Measurements from ENCODE around the gene TMEM203.
"Not testable (repeated sequence)": the region's sequence is repeated elsewhere in the genome, so short reads cannot be mapped to it uniquely, and the experiment has no call there.

TMEM203 gene

DNA sequence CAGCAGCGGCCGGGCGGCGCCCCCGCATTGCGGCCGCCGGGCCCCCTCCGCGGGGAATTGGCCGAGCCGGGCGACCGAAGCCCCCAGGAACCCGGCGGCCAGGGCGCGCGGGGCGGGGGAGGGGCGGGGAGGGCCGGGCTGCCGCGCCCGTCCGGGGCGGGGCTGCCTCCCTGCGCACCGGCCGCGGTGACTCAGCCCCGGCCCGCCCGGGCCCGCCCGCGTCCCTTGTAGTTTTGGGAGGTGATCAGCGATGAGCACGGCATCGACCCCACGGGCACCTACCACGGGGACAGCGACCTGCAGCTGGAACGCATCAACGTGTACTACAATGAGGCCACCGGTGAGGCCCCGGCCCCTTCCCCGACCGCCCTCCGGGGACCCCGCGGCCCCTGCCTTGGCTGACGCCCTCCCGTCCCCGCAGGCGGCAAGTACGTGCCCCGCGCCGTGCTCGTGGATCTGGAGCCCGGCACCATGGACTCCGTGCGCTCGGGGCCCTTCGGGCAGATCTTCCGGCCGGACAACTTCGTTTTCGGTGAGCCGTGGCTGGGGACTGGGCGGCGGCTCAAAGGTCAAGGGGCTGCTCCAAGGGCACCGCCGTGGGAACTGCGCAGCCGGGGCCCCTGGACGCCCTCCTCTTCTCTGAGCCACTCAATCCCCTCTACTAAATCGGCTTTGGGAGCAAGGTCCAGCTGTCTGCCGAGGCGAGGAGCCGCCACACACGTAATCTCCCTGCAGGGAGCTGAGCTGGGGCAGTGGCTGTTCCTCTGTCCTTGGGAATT lies 36.2 kb upstream of the TMEM203 start:
- peak; percentile 58 for DNase-seq

GRCh38 chr9:137240841-137241489 lies 35.5 kb upstream of the TMEM203 start, which contains the start of gene TUBB4B:
TUBB4B (plus strand) TSS chr9:137241287; CDS start chr9:137241361, 74 bp downstream.
- peak; percentile 96 for DNase-seq

DNA sequence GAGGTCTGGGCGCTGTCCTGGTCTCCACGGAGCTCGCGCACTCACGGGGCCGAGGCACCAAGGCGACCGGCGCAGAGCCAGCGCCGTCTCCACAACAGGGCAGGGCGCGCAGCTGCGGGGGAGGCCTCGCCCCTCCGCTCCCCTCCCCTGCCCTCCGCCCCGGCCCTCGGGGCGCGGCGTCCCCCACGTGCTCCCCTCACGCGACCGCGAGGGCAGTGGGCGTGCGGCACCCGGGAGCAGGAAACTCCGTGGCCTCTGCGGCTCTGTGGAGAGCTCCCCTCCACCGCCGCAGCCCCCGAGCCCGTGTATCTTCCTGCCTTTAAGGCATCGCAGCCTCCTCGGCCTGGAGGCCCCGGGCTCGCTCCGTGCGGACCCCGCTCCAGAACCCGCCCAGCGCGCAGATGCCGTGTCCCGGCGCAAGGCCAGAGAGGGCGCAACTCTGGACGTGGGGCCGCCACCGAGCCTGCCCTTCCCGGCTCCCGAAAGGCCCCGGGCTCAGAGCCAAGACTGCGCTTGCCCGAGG lies 34.9 kb upstream of the TMEM203 start:
- DNase-seq, result peak; percentile 56

GRCh38 chr9:137239541-137240200 lies 34.2 kb upstream of the TMEM203 start:
- DNase-seq, result not testable (repeated sequence)

DNA sequence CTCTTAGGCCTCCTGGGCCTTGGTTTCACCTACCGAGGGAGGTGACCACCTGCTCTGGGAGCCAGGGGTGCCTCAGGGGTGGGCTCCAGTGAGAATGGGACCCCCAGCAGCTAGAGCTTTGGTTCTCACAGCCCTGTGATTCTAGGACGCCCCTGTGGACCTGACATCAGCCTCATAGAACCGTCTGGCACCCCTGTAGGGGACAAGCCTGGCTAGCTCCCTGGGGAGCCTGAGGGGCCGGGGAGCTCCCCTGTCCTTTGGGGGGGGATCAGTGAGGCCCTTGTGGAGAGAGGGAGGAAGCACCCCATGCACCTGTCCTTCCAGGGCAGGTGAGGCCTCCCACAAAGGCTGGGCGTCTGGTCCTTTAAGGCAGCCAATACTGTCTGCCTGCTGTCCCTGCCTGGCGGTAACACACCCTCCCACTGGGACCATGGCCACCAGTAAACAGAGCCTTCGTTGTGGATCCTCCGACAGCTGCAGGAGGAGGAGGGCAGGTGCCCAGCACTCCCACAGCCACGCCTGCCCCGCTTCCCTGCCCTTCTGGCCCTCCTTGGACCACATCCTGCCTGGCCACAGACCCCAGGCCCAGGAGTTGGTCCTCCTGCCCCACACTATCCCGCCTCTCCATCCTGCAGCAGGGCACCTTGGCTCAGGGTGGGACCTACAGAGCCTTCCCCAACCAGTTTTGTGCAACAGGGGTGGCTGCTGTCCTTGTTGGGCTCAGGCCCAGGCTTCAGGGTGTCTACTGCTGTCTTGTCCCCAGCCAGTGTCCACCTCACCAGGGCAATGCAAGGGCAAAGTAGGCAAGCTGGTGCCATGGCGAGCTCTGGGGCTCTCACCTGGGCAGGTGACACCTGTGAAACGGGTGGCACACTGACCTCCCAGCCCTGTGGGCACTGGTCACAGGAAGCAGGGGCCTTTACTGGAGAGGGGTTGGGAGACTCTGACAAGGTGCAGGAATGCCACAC lies 32.6 kb upstream of the TMEM203 start:
- DNase-seq, result no peak

DNA sequence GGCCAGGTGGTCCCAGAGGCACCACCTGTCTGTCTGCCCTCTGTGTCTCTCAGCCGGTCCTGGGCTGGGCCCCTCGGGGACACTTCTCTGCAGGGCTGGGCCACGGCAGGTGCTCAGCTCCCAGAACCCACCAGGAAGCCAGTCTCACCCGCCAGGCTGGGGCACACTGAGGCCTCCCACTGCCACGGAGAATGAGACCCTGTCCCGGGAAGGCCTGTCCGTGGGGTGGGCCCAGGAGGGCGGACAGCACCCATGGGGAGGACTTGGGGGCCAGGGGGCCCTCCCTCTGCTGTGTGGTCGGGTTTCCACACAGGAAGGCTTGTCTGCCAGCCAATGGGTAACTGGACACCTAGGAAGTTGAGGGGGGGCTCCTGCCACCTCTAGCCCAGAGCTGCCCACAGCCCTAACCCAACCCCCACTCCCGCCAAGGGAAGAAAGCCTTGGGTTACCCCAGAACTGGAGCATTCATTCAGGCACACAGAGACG lies 31.5 kb upstream of the TMEM203 start:
- no peak for DNase-seq

- DNase-seq, result peak; percentile 88
Measured at GRCh38 chr9:137236238-137236935, 30.9 kb upstream of the TMEM203 start.

DNA sequence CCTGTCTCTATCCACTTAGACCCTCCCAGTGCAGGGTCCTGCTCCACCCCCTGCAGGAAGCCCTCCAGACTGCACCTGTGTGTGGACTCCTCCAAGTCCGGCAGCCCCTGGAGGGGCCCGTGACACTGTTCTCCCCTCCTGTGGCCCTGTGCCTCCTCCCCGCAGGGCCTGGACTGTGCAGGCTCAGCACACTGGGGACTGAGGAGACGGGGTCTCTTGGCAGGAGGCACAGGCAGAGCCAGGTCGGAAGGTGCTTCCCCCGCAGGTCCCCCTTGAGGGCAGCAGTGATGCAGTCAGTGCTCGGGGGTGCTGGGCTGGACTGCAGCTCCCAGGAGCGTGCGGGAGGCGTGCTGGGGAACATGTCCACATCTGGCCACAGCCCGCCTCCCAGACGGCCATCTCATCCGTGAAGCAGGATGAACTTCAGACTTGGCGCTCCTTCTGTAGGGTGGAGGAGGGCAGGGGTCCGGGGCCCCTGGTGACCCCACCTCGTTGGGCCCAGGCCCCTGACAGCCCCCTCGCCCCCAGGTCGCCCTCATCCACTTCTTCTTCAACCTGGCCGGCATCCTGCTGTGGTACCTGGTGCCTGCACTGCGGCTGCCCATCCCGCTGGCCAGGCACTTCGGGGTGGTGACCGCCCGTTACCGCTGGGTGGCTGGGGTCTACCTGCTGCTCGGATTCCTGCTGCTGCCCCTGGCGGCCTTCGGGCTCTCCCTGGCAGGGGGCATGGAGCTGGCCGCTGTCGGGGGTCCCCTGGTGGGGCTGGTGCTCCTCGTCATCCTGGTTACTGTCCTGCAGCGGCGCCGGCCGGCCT lies 30.2 kb upstream of the TMEM203 start:
- DNase-seq, result no peak

- no peak for DNase-seq
Measured at GRCh38 chr9:137234758-137235423, 29.4 kb upstream of the TMEM203 start.

DNA sequence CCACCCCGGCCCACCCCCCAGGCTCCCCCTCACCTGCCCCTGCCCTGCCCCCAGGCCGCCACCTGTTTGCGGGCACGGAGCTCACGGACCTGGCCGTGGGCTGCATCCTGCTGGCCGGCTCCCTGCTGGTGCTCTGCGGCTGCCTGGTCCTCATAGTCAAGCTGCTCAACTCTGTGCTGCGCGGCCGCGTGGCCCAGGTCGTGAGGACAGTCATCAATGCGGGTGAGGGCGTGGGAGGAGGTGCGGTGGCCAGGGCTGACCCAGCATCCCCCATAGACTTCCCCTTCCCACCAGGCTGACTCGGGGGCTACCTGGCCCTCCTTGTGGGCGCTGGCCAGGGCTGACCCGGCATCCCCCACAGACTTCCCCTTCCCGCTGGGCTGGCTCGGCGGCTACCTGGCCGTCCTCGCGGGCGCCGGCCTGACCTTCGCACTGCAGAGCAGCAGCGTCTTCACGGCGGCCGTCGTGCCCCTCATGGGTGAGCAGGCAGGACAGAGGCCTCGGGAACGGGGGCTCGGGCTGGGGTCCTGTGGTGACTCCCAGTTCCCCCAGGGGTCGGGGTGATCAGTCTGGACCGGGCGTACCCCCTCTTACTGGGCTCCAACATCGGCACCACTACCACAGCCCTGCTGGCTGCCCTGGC lies 28.7 kb upstream of the TMEM203 start:
- no peak for DNase-seq

- no peak for DNase-seq
Measured at GRCh38 chr9:137233143-137233980, 27.9 kb upstream of the TMEM203 start.

DNA sequence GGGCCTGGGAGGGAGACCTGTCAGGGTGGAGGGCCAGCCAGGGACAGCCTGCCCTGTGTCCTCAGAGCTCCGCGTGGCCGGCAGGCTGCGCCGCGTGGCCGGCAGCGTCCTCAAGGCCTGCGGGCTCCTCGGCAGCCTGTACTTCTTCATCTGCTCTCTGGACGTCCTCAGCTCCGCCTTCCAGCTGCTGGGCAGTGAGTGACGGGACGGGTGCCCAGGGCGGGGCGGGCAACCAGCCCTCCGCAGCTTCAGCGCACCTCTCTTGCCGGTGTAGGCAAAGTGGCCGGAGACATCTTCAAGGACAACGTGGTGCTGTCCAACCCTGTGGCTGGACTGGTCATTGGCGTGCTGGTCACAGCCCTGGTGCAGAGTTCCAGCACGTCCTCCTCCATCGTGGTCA lies 27.1 kb upstream of the TMEM203 start:
- no peak for DNase-seq

GRCh38 chr9:137232101-137232500 lies 26.7 kb upstream of the TMEM203 start:
- no peak for DNase-seq

GRCh38 chr9:137231372-137232039 lies 26.1 kb upstream of the TMEM203 start:
- no peak for DNase-seq

DNA sequence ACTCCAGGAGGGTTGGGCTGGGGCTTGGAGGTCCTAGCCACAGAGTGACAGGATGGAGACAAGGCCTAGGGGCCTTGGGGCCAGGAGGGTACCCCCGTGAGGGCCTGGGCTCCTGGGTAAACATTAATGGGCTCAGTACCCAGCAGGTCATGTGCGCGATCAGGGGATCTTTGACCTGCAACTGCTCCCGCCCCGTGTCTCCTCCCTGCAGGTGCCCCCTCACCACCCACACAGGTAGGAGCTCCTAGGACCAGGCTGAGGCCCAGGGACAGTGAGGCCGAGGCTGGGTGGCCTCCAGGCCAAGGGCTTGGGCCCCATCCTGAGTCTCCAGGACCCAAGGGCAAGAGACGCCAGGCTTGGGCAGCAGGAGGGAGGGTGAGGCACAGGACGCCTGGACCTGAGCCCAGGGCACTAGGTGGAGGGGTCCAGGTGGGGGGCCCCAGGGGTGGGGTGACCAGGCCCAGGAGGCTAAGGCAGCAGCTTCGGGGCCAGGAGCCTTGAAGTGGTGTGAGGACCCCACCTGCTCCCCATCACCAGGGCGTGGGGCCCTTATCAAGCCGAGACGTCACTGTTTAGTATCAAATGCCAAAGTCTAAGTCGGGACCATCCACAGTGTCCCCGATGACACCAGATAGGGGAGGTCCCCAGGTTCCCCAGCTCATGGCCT lies 25.4 kb upstream of the TMEM203 start, which contains the start of gene SLC34A3:
Gene SLC34A3, plus strand, starts transcription at position 197 of the 667 bp plus-strand sequence. CDS start 802 bp downstream, outside the sequence.
- DNase-seq, result no peak

DNA sequence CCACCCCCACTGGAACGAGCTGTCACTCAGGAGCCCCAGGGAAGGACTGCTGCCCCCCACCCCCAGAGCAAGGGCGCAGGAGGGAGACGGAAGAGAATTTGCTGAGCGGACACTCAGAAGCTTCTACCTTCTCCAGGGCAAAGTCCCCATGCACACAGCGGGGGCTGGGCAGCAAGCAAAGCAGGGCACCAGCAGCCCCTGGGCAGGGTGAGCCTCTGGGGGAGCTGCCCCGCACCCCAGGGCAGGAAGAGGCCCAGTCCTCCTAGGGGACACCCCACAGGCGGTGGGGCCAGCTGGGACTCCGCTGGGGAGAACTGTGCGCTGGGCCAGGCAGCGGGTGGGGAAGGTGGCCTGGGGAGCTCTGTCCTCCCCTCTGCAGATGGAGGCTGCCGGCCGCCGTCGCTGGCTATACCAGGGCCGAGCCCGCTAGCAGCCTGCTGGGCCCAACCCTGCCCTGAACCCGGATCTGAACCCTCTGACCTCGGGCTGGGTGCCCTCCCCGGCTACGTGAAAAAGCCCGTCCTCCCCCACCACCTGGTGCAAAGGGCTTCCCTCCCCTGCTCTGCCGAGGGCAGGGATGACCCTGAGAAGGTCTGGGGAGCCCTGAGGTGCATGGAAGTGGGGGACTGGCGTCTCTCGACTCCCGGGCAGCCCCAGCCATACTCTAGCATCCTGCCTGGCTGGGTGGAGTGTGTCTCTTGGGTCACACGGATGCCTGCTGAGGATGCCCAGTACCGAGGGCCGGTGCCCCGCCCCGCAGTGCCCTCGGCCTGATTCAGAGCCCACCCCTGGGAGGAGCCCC lies 24.7 kb upstream of the TMEM203 start:
- no peak for DNase-seq
